GM12878 (cell line): ENCODE data around the gene TPP2. TPM values are rescaled to one million over a fixed set of nuclear protein-coding genes. Genes with fewer than 3 reads are reported as not detected.

ENCODE experiments used
- ATAC-seq: fragments of 200-7000 bp; cut with Tn5 transposase; 3 replicates; pipeline ENCODE4 v1.9.1; 2020; ENCODE audit warnings: mild to moderate bottlenecking, moderate library complexity
- BruUV-seq: library from RNA; stranded (reverse); fragments of 400-500 nt; replicated peaks from 2 replicates; lab custom pipeline; 2021; lab: Mats Ljungman, UMichigan
- CTCF ChIA-PET: fragments of 300-600 bp; sonication (Branson Sonifier 250); formaldehyde crosslinking; extraction: SDS; loops from one replicate; lab custom pipeline; 2021; ENCODE audit warnings: inconsistent platforms; lab: Yijun Ruan, JAX
- POLR2A ChIA-PET: fragments of 350-600 bp; formaldehyde crosslinking; extraction: SDS; loops from one replicate; lab custom pipeline; 2021; ENCODE audit warnings: inconsistent platforms; lab: Charles Lee
- RAD21 ChIA-PET: fragments of 300-600 bp; sonication (Branson Sonifier 250); formaldehyde crosslinking; loops from one replicate; lab custom pipeline; 2023; ENCODE audit warnings: antibody characterized with exemption; ENCODE audit not compliant: unreplicated experiment; lab: Charles Lee
- SMC1A ChIA-PET: fragments of 300-600 bp; sonication (Branson Sonifier 250); formaldehyde crosslinking; loops from one replicate; lab custom pipeline; 2023; ENCODE audit not compliant: unreplicated experiment, uncharacterized antibody; lab: Charles Lee
- DNase-seq: peaks from one replicate; pipeline ENCODE4 v3.0.0-alpha.2; 2011; ENCODE audit warnings: low read depth, low spot score
- FAIRE-seq: peaks from 3 replicates; lab custom pipeline; 2011; peaks lifted over from hg19 to GRCh38; lab: Jason Lieb, UNC
- H2AFZ ChIP-seq: 2 replicates; pipeline ENCODE4 v1.6.0; 2011; ENCODE audit warnings: low read depth, low read length, control low read depth; ENCODE audit not compliant: control insufficient read depth
- H3K27ac ChIP-seq: 2 replicates; pipeline ENCODE4 v1.5.1; 2011; ENCODE audit warnings: control low read depth; ENCODE audit not compliant: control insufficient read depth, insufficient read depth
- H3K27me3 ChIP-seq, 2 experiments: replicated peaks in 1 of 2; 2 replicates each; pipeline versions ENCODE4 v1.6.0 to v1.6.1; 2011; ENCODE audit warnings: low read length in 1 of 2; ENCODE audit not compliant: control insufficient read depth in 2 of 2, insufficient read depth in 2 of 2
- H3K36me3 ChIP-seq, 2 experiments: 2 replicates each; pipeline ENCODE4 v1.5.1; 2011; ENCODE audit warnings: low read length in 1 of 2; ENCODE audit not compliant: control insufficient read depth in 2 of 2, insufficient read depth in 2 of 2
- H3K4me1 ChIP-seq: 2 replicates; pipeline ENCODE4 v1.6.1; 2011; ENCODE audit warnings: mild to moderate bottlenecking, low read length, moderate library complexity, mixed read lengths; ENCODE audit not compliant: control insufficient read depth, insufficient read depth
- H3K4me2 ChIP-seq: 2 replicates; pipeline ENCODE4 v1.6.0; 2011; ENCODE audit warnings: control low read depth; ENCODE audit not compliant: control insufficient read depth, insufficient read depth
- H3K4me3 ChIP-seq: fragments of 200-600 bp; sonication (generic); 2 replicates; pipeline ENCODE4 v1.5.1; 2016
- H3K79me2 ChIP-seq: 2 replicates; pipeline ENCODE4 v1.6.0; 2011; ENCODE audit warnings: low read length; ENCODE audit not compliant: control insufficient read depth, insufficient read depth
- H3K9ac ChIP-seq: 2 replicates; pipeline ENCODE4 v1.8.0; 2011; ENCODE audit warnings: low read length, control low read depth, mixed read lengths; ENCODE audit not compliant: control insufficient read depth, insufficient read depth
- H3K9me3 ChIP-seq: replicated peaks from 3 replicates; pipeline ENCODE4 v1.5.1; 2011; ENCODE audit warnings: mild to moderate bottlenecking, low read length; ENCODE audit not compliant: control insufficient read depth, insufficient read depth
- H4K20me1 ChIP-seq: 2 replicates; pipeline ENCODE4 v1.6.0; 2011; ENCODE audit not compliant: control insufficient read depth, insufficient read depth
- CBFB ChIP-seq: IDR thresholded peaks from 2 replicates; pipeline ENCODE4 v1.6.1; 2016; ENCODE audit warnings: antibody characterized with exemption, low read depth
- FOS ChIP-seq: IDR thresholded peaks from 3 replicates; pipeline ENCODE4 v1.6.1; 2011; ENCODE audit warnings: borderline replicate concordance; ENCODE audit not compliant: insufficient read length; ENCODE audit errors: extremely low read depth
- GATAD2B ChIP-seq: fragments of 450-650 bp; conservative IDR thresholded peaks from 2 replicates; pipeline ENCODE4 v1.6.1; 2017; ENCODE audit warnings: low read depth, mild to moderate bottlenecking, moderate library complexity
- IKZF1 ChIP-seq: fragments of 450-650 bp; conservative IDR thresholded peaks from 2 replicates; pipeline ENCODE4 v1.6.1; 2017; ENCODE audit warnings: antibody characterized with exemption, mild to moderate bottlenecking
- KDM1A ChIP-seq: fragments of 200-600 bp; sonication (generic); IDR thresholded peaks from 2 replicates; pipeline ENCODE4 v1.6.1; 2016; ENCODE audit warnings: borderline replicate concordance
- MTA3 ChIP-seq: IDR thresholded peaks from 2 replicates; pipeline ENCODE4 v1.6.1; 2012; ENCODE audit warnings: low read length, inconsistent platforms, borderline replicate concordance
- PAX8 ChIP-seq: fragments of 450-650 bp; IDR thresholded peaks from 2 replicates; pipeline ENCODE4 v1.6.1; 2017; ENCODE audit warnings: mild to moderate bottlenecking, moderate library complexity
- RB1 ChIP-seq: fragments of 450-650 bp; formaldehyde crosslinking; IDR thresholded peaks from 2 replicates; pipeline ENCODE4 v1.6.1; 2017; ENCODE audit warnings: mild to moderate bottlenecking, borderline replicate concordance
- ZNF622 ChIP-seq: fragments of 450-650 bp; IDR thresholded peaks from 2 replicates; pipeline ENCODE4 v1.6.1; 2017; ENCODE audit warnings: mild to moderate bottlenecking, inconsistent platforms
- WGBS: methylation state at CpG from one replicate; pipeline ENCODE4 v1.1.6; 2016; ENCODE audit warnings: low lambda C conversion rate; ENCODE audit not compliant: insufficient replicate concordance, insufficient coverage; ENCODE audit errors: missing lambda C conversion rate; 5-methylcytosine and 5-hydroxymethylcytosine counted together
- in situ Hi-C: fragments of 300-500 bp; cut with MboI; formaldehyde crosslinking; loops from 9 replicates; pipeline ENCODE4 v1.14.3; 2018; ENCODE audit warnings: mixed read lengths
- intact Hi-C: fragments of 100-400 bp; cut with micrococcal nuclease; formaldehyde crosslinking; loops from one replicate; pipeline ENCODE4 v1.14.2; 2022; ENCODE audit not compliant: unreplicated experiment
- polyA plus RNA-seq, 11 experiments: library from polyadenylated mRNA; depleted of rRNA in 4 of 11; unstranded in 6 of 11; stranded (reverse) in 5 of 11; fragments of >200 nt; fragmentation: Nextera tagmentation in 4 of 11; fragmentation: Illumina TruSeq in 1 of 11; extraction: Ambion mirVana in 4 of 11; extraction: Trizol in 1 of 11; gene quantifications; 1 replicate in 1 of 11; 2 replicates in 10 of 11; pipeline versions ENCODE4 v1.2.1 to v1.2.3, GENCODE V29; 2011 to 2016; ENCODE audit warnings: inconsistent platforms in 2 of 11, missing spikeins in 2 of 11, low read depth in 1 of 11
- total RNA-seq, 4 experiments: library from RNA; depleted of rRNA in 3 of 4; stranded (reverse); fragments of >200 nt in 3 of 4; fragmentation: Illumina TruSeq in 1 of 4; extraction: Trizol in 1 of 4; gene quantifications; 2 replicates each; pipeline versions ENCODE4 v1.2.1 to v1.2.3, GENCODE V29; 2013 to 2021
- TF ChIP-seq, protein P1 (sequence below): IDR thresholded peaks from 2 replicates; pipeline ENCODE4 v1.6.1; 2011; ENCODE audit warnings: borderline replicate concordance, low read depth, mild to moderate bottlenecking, moderate library complexity, mixed read lengths, low read length; ENCODE audit not compliant: insufficient read depth; ENCODE audit errors: extremely low read length
- TF ChIP-seq, protein P2 (sequence below): fragments of 450-650 bp; IDR thresholded peaks from 2 replicates; pipeline ENCODE4 v1.6.1; 2017; ENCODE audit warnings: antibody characterized with exemption, mild to moderate bottlenecking, moderate library complexity
- TF ChIP-seq, protein P3 (sequence below): fragments of 450-650 bp; IDR thresholded peaks from 2 replicates; pipeline ENCODE4 v1.6.1; 2017; ENCODE audit warnings: mild to moderate bottlenecking, low read depth, inconsistent platforms; ENCODE audit not compliant: poor library complexity, severe bottlenecking
- TF ChIP-seq, protein P4 (sequence below): IDR thresholded peaks from 2 replicates; pipeline ENCODE4 v1.6.1; 2012; ENCODE audit warnings: low read depth, low read length, improper control_type of control experiment

TPP2 gene
- total and polyA plus RNA-seq, 10 of the 15 experiments (the other 5 are each of a cell fraction or from before 2014, with no cell fraction given): 18.4 to 82.3 (median 55.4) TPM

DNA sequence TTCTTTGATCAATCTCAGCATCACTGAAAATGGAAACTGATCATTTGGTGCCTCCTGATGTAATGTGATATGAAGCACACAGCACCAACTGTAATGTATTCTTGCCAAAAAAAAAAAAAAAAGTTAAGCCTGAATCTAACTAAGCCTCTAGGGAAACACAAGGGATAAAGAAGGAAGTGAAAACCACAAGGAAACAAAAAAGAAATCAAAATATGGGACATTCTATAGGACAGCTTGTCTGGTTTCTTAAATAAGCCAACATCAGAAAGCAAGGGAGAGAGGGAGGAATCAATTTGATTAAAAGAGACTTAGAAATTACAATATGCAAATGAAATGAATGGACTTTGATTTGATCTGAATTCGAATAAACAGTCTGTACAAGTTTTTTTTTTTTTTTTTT is 118.7 kb downstream of the TPP2 start:
- BruUV-seq: no TSS peak
- FAIRE-seq (no peak), ATAC-seq (no peak), DNase-seq (no peak)
- H3K4me1 ChIP-seq: no peaks in the 10 kb centered on the region
- no peaks in the 10 kb centered on the region for H4K20me1 ChIP-seq
- no peaks in the 10 kb centered on the region for H3K9me3 ChIP-seq
- CTCF ChIA-PET: interaction anchor here (0.6 to 1.0 kb wide), 3 partner anchors 9 to 451 kb away, joined by 3 to 4 read pairs (median 3); no protein-coding TSS in a partner anchor
- no peaks in the 10 kb centered on the region for H3K79me2 ChIP-seq
- in situ Hi-C loops (no loop called here), intact Hi-C loops (no loop called here)
- H3K4me3 ChIP-seq: no peak overlapping the region
- SMC1A ChIA-PET: interaction anchor here (0.9 kb wide), 1 partner anchor 54 kb away, joined by 3 read pairs; no protein-coding TSS in a partner anchor
- H3K9ac ChIP-seq: no peak overlapping the region
- 14% methylated on average over 1 of the region's 1 CpG for WGBS
- no peak overlapping the region for H3K4me2 ChIP-seq
- H2AFZ ChIP-seq: no peak overlapping the region
- no peaks in the 10 kb centered on the region; a peak in 1 of 4 replicates for H3K27me3 ChIP-seq
- POLR2A ChIA-PET: no interaction called here
- no peaks in the 10 kb centered on the region for H3K36me3 ChIP-seq
- RAD21 ChIA-PET: interaction anchor here (0.7 kb wide), 1 partner anchor 1319 kb away, joined by 3 read pairs; no protein-coding TSS in a partner anchor
- no peak overlapping the region for H3K27ac ChIP-seq
- TF ChIP-seq, protein P1, sequence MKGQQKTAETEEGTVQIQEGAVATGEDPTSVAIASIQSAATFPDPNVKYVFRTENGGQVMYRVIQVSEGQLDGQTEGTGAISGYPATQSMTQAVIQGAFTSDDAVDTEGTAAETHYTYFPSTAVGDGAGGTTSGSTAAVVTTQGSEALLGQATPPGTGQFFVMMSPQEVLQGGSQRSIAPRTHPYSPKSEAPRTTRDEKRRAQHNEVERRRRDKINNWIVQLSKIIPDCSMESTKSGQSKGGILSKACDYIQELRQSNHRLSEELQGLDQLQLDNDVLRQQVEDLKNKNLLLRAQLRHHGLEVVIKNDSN: no peak
- TF ChIP-seq KDM1A (no peak), CBFB (no peak), RB1 (no peak), IKZF1 (no peak), ZNF622 (no peak), PAX8 (no peak), GATAD2B (no peak), MTA3 (no peak), FOS (no peak)
- TF ChIP-seq, protein P2, sequence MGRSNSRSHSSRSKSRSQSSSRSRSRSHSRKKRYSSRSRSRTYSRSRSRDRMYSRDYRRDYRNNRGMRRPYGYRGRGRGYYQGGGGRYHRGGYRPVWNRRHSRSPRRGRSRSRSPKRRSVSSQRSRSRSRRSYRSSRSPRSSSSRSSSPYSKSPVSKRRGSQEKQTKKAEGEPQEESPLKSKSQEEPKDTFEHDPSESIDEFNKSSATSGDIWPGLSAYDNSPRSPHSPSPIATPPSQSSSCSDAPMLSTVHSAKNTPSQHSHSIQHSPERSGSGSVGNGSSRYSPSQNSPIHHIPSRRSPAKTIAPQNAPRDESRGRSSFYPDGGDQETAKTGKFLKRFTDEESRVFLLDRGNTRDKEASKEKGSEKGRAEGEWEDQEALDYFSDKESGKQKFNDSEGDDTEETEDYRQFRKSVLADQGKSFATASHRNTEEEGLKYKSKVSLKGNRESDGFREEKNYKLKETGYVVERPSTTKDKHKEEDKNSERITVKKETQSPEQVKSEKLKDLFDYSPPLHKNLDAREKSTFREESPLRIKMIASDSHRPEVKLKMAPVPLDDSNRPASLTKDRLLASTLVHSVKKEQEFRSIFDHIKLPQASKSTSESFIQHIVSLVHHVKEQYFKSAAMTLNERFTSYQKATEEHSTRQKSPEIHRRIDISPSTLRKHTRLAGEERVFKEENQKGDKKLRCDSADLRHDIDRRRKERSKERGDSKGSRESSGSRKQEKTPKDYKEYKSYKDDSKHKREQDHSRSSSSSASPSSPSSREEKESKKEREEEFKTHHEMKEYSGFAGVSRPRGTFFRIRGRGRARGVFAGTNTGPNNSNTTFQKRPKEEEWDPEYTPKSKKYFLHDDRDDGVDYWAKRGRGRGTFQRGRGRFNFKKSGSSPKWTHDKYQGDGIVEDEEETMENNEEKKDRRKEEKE: no peak
- TF ChIP-seq, protein P3, sequence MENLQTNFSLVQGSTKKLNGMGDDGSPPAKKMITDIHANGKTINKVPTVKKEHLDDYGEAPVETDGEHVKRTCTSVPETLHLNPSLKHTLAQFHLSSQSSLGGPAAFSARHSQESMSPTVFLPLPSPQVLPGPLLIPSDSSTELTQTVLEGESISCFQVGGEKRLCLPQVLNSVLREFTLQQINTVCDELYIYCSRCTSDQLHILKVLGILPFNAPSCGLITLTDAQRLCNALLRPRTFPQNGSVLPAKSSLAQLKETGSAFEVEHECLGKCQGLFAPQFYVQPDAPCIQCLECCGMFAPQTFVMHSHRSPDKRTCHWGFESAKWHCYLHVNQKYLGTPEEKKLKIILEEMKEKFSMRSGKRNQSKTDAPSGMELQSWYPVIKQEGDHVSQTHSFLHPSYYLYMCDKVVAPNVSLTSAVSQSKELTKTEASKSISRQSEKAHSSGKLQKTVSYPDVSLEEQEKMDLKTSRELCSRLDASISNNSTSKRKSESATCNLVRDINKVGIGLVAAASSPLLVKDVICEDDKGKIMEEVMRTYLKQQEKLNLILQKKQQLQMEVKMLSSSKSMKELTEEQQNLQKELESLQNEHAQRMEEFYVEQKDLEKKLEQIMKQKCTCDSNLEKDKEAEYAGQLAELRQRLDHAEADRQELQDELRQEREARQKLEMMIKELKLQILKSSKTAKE: no peak
- TF ChIP-seq, protein P4, sequence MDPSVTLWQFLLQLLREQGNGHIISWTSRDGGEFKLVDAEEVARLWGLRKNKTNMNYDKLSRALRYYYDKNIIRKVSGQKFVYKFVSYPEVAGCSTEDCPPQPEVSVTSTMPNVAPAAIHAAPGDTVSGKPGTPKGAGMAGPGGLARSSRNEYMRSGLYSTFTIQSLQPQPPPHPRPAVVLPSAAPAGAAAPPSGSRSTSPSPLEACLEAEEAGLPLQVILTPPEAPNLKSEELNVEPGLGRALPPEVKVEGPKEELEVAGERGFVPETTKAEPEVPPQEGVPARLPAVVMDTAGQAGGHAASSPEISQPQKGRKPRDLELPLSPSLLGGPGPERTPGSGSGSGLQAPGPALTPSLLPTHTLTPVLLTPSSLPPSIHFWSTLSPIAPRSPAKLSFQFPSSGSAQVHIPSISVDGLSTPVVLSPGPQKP: no peak
